NCI-H748 treated with DMSO at 0.1 percent for 48 hours (cell line): Measurements from ENCODE around the gene EML4.
"Not testable (repeated sequence)": the region's sequence is repeated elsewhere in the genome, so short reads cannot be mapped to it uniquely, and the experiment has no call there.

Experiments
- DNase-seq: peaks from one replicate; lab custom pipeline; 2025; lab: John Stamatoyannopoulos, UW

EML4 gene

DNA sequence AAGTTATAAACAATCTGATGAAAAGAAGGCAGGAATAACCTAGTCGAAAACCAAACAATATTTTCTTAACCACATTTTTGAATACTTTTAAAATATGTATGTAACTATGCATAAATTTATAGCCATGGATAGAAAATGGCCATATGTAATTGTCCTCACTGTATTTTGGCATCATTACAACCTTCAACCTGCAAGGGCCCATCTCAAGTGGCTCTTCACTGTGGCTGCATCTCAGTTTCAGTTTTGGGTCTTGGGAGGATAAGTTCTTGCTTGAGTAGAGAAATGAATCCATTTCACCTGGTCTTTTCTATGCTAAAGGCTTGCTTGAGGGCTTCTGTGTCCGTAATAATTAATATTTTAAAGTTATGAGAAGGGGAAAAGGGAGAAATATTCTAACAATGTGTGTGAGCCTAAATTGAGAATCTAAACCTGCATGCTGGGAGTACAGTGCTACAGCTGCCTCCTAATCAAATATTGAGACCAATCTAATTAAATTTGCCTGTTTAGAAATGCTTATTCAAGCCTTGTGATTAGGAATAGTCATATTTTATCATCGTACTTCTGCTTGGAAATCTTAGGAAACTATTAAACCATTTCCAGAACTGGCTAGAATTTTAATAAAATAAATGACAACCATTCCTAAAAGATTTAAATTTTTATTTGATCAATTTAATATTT, 92.5 kb downstream of the EML4 start:
- DNase-seq = no peak

DNA sequence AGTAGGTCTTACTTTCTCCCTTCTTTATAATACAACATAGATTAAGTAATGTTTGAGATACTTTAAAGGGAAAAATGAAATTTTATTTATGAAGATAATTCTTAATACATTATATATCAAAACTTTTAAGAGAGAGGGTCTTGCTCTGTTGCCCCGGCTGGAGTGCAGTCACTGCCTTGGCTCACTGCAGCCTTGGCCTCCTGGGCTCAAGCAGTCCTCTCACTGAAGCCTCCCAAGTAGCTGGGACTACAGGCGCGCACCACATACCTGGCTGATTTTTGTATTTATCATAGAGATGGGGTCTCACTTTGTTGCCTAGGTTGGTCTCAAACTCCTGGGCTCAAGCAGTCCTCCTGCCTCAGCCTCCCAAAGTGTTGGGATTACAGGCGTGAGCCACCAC, 97.1 kb downstream of the EML4 start:
- DNase-seq = no peak

DNA sequence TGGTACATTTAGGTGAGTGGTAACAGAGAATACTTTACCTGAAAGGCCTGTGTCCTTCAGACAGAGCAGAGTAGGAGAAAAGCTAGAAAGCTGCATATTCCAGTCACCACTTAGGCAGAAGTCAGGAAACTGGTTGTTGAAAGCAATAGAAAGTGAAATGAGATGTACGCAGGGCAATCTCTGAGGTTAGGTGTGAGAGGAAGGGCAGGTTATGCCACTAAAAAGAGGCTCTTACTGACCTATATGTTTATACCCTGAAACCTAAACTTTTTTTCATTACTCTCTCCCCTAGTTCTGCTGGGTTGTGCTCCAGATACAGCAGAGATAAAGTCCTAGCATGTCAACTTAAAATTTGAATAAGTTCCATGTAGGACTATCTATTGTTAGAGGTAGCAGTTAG, 98.4 kb downstream of the EML4 start:
- DNase-seq = no peak

DNA sequence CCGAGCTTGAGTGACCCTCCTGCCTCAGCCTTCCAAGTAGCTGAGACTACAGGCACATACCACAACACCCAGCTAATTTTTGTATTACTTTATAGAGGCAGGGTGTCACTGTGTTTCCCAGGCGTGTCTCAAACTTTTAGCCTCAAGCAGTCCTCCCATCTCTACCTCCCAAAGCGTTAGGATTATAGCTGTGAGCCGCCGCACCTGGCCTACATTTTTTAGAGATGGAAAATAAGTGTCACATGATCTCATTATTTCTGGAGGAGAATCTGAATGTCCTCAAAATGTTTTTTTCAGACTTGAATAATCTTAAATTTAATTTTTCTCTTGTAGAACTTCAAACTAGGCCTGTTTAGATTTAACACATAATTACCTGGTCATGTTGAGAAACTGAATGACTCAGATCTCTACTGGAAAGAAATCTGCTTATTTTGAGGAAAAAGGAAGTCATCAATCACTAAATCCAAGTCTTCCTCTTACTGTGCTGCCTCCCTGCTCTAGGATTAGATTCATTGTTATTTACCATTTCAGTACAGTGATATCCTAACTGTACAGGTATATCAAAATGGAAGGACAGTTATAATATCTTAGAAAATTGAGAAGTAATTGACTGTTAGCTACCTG, 99.5 kb downstream of the EML4 start:
- no peak for DNase-seq

DNA sequence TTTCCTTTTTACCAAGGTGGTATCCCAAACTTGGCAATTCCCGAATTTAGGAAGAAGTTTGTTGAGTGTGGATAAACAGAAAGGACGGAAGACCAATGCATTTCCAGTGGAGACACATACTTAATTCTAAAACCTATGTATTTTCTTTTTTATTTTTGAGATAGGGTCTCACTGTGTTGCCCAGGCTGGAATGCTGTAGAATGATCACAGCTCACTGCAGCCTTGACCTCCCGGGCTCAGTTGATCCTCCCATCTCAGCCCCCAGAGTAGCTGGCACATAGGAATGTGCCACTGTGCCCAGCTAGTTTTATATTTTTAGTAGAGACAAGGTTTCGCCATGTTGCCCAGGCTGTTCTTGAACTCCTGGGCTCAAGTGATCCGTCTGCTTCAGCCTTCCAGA, 101.6 kb downstream of the EML4 start:
- no peak for DNase-seq

DNA sequence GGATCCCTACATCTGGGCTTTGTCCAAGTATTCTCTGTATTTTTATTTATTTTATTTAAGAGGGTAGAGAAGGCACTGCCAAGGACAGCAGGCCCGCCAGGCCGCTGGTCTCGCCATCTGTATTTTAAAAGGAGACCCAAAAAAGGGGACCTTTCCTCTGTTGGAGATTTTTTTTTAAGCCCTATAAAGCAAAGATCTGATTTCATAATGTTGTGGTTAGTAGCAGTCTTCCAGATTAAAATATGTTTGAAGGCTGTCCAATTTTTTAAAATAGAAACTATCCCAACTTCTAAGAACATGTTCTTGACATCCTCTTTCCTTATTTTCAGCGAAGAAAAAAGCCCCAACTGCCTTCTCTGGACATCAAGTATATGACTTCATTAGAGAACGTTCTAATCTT, 102.1 kb downstream of the EML4 start:
- not testable (repeated sequence) for DNase-seq

DNA sequence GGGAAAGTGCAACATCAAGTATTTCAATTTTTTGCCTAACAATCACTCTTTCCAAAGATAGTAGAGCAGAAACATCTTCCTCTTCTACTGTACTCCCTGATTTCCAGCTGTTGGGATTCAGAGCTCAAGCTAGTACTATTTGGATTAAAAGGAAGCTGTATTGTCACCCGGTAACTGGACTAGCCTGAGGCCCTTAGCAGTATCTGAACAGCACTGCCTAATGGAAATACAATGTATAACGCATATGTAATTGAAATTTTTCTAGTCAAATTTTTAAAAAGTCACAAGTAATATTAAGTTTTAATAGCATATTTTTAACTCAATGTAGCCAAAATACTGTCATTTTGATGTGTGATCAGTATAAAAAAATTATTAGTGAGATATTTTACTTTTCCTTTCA, 105.7 kb downstream of the EML4 start:
- no peak for DNase-seq

DNA sequence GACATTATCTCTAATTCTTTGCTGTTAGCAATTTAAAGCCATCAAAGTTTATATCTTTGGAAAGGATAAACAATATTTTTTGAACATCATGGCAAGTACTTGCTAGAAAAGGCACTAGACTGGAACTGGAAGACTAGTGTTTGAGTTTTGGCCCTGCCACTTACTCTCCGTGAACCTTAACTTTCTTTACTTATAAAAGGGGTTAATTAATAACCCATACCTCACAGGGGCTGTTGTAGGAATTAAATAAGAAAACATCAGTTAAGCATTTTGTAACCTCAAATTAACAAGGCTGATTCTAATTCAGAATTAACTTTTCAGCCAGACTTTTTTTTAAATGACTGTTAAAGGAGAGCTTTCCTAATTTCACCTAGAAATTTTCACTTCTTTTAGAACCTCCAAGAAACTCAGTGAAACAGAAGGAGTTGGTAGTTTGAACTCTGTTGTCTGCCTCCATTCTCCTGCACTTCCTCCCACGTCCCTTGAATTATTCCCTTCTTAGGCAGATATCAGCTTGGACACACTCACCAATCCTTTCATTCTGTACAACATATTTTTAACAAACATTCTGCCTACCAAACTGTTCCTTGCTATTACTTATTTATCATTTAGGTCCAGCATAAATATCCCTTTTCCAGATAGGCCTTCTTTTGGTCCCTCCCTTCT, 112.4 kb downstream of the EML4 start:
- no peak for DNase-seq

DNA sequence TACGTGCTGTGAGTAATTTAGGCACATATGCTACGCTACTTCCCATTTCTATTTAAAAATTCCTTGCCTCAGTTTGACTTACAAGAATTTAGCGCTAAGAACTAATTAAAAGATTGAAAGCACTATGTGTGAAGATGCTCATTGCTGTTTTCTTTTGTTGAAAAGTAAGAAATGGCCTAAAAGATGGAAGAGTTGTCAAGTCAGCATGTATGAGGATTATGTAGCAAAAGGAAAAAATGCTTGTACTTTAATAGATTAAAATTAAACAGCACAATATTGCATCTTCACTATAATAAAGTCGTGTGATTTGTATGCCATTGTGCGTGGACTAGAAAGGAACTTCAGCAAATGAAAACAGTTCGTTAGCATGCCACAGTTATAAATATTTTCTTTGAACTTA, 114.9 kb downstream of the EML4 start:
- DNase-seq = no peak

DNA sequence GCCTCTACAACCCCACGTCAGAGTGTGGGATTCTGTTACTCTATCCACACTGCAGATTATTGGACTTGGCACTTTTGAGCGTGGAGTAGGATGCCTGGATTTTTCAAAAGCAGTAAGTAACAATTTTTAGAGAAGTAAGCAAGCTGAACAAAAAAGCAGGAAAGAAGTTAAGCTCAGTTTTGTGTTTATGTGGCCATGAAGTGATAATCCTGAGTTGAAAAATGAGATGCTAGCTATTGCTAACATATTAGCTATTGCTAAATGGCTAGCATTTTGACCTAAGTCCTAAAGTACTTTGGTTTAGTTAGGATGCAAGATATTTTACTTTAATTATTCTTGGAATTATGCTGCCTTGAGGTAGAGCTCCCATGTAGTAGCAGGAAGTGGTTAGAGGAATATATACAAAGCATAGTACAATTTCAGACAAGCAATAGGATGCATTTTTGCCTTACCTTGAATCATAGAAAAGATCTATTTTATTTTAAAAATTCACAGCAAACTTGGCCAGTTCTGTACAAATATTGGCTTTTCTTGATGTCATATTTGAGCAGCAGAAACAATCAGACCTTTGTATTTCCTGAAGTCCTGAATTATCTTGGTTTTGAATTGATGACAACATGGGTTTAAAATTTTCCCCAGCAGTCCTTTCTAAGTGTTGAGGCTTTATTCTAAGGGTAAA, 117.3 kb downstream of the EML4 start:
- no peak for DNase-seq

DNA sequence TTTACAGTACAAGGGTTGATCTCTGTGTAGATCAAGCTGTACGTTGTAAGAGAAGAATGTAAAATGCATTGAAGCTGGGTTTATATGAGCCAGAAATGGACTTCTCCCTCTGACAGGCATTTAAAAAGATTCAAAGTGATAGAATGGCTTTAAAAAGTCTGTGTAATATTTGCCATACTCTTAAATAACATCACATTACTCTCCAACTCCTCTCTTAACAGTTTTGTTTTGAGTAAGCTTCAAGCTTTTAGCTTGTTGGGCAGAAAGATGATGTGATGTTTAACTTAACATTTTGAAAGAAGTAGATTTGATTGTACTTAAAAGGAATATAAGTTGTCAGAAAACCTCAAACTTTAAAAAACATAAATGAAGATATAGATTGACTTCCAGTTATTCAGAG, 119.7 kb downstream of the EML4 start:
- DNase-seq = no peak

DNA sequence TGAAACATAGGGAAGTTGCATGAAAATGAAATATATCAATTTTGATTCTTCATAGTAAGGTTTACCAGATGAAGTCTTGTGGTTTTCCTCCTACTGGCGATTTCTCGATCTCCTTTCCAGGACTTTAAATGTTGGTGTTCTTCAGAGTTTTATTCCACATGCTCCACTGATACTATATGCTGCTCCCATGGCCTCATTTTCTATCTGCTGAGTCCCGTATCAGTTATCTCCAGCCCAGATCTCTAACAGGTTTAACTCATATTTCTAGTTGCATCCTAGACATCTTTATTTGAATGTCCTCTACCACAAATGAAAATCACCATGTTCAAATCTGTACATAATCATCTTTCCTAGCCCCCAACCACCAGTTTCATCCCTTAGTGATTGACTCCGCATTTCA, 120.1 kb downstream of the EML4 start:
- DNase-seq = no peak

DNA sequence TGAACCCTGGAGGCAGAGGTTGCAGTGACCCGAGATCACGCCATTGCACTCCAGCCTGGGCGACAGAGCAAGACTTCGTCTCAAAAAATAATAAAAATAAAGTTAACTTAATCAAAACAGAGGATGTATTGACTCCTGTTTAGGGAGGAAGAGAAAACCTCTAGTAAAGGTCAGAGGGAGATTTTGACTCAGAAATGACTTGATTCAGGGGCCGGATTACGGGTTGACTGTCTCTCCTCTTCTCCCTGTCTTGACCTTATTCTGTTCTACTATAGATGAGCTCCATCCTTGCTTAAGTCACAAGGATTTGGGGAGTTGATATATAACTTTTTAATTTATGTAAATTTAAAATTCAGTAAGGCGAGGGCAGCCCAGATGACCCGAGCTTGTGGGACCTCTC, 120.9 kb downstream of the EML4 start:
- DNase-seq = no peak

DNA sequence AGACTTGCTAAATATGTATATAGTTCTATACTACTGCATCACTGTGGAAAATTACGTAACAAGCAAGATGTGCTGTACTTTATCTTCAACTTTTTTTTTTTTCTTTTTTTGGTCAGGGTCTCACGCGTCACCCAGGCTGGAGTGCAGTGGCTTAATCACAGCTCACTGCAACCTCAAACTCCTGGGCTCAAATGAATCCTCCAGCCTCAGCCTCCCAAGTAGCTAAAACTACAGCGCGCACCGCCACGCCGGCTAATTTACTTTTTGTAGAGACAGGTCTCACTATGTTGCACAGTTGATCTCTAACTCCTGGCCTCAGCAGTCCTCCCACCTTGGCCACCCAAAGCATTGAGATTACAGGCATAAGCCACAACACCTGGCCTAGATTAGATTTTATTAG, 123.9 kb downstream of the EML4 start:
- no peak for DNase-seq

DNA sequence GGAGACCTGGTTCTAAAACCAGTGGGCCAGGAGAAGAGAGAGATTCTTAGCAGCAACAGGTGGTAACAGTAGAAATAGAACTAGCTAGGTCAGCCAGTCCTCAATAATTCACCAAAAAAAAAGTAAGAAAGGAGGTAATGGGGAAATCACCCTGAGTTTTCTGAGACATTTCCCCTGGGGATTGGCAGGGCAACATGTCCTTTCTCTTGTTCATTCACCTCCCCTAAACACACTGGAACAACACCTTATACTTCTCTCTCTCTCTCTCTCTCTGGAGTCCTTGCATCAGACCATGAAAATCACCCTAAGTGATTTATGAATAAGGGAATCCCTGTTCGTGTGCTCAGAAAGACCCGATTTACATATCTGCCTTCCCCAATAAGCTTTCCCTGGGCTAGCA, 127.1 kb downstream of the EML4 start:
- DNase-seq = no peak

DNA sequence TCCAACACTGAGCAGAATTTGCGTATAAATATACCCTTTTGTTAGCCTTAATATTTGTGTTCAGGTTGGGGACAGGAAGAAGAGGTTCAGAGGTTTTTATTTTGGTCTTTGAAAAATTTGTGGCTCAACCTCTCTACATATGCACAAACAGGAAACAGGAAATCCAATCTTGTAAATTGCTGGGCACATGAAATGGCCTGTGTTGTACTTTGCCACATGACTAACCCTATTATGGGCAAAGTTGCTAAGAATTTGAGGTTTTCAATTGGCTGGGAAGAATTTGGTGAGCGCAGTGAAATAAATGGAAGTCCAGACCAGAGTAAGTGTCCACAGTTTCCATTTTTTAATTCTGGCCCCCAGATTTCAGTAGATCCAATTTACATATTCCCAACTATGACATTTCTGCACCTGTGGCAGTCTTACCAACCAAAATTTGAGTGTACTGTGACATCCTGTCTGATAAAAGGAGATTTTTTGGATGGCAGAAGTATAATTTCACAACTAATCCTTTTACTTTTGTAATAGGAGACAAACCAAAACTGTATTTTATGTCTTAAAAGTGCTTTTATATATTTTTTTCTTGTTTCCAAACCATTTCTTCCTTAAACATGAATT, 128.3 kb downstream of the EML4 start:
- no peak for DNase-seq

DNA sequence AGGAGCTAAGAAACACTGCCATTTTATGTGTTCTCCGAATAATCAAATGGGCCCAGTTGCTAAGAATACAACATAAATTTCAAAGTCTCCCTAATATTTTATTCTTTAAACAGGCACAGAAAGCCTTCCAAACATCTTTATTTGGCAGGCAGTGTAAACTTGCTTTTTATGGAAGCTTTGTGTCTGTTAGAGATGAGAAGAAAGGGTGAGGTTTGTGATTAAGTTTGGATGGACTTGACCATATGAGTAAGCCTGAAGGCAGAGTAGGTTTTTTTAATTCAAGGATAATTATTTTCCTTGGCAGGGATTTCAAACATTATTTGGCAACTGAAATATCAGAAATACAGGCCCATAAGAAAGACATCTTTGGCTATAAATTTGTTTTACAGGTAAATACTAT, 129.0 kb downstream of the EML4 start:
- no peak for DNase-seq

DNA sequence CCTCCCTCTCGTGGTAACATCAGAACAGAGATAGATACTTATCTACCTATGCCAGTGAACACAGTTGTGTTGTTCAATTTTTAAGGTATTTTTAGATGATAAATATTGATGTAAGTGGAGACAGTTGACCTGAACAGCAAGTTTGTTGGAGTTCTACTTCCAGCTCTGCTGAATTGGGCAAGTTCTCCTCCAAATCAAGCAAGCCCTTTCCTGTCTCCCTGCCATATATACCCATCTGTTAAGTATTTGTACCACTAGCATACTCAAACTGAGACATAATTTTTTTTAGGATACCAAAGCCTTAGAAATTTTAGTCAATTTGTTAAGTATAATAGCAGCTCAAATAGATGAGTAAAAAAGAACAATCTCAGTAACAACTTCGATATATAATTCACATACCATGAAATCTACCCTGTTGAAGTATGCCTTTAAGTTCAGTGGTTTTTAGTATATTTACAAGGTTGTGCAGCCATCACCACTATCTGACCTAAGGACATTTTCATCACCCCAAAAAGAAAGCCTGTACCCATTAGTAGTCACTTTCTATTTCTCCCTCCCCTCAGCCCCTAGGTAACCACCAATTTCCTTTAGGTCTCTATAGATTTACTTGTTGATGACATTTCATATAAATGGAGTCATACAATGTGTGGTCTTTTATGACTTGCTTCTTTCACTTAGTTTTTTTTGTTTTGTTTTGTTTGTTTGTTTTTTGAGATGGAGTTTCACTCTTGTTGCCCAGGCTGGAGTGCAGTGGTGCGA, 130.0 kb downstream of the EML4 start:
- DNase-seq = no peak

DNA sequence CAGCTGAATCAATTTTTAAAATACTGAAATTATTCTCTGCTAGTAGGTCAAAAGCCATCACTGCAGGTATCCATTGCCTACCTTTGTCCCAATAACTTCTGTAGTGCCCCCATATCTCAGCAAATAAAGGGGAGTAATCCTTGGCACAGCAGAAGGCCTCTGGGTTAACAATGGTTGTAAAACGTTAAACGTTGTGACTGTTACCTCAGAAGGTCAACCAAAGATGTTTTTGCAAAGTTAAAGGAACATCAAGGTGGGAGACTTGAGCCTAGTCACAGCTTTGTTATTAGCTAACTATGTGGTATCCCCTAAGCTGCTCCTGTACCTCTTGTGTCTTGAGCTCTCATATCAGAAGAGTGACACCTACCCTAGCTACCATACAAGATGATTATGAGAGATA, 131.4 kb downstream of the EML4 start:
- DNase-seq = no peak

DNA sequence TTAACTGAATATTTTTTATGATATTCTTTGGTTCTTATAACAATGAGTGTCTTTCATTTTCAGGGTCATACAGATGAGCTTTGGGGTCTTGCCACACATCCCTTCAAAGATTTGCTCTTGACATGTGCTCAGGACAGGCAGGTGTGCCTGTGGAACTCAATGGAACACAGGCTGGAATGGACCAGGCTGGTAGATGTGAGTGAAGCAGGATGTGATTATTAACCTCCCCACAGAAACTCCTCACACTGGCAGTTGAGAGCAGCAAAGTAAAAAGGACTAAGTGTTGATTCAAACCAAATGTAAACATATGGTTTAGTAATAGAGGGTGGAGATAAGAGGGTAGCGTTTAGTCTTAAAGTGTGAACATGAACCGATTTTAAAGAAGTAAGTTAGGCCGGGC, 134.1 kb downstream of the EML4 start:
- DNase-seq = no peak

DNA sequence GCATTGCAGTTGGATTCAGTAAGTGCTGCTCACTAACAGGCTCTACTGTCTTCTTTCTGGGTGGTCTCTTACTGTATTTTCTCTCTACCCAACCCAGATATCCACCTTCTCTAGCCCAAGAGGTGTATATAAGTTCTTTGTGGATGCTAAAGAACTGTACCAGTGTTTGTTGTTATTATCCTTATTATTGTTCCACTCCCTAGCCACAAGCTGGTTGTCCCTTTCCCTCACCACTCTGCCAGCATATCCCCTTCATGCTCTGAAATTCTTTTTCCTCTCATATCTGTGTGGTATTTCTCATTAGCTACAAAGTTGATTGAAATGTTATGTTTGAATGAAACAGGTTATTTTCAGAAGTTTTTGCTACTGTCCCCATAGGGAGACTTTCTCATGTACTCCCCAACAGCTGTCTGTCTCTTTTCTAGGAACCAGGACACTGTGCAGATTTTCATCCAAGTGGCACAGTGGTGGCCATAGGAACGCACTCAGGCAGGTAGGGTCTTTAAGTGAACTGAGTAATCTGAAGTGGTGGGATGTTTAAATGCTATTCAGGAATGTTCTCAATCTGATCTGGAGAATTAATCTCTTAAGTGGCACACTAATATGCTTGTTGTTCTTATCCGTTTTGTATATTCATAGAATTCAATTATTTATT, 135.0 kb downstream of the EML4 start:
- no peak for DNase-seq
